Keratinocyte (primary cell): ENCODE results near the gene KRTAP10-8. TPM values are rescaled to one million over a fixed set of nuclear protein-coding genes. Genes with fewer than 3 reads are reported as not detected.
A peak's percentile ranks its signal among the peaks of the same experiment; 100 is the strongest.

ENCODE experiments used
- DNase-seq: peaks from one replicate; pipeline ENCODE4 v3.0.0-alpha.2; 2011; ENCODE audit warnings: low read depth, missing footprints, low spot score
- FAIRE-seq: peaks from 2 replicates; lab custom pipeline; 2011; peaks lifted over from hg19 to GRCh38; lab: Jason Lieb, UNC
- H2AFZ ChIP-seq: 2 replicates; pipeline ENCODE4 v1.6.0; 2012; ENCODE audit warnings: low read length, control low read depth, inconsistent platforms; ENCODE audit not compliant: control insufficient read depth
- H3K27ac ChIP-seq: 2 replicates; pipeline ENCODE4 v1.5.1; 2011; ENCODE audit warnings: low read length; ENCODE audit not compliant: control insufficient read depth, insufficient read depth
- H3K27me3 ChIP-seq: 3 replicates; pipeline ENCODE4 v1.6.0; 2011; ENCODE audit warnings: low read length; ENCODE audit not compliant: control insufficient read depth, insufficient read depth; ENCODE audit errors: extremely low read depth
- H3K36me3 ChIP-seq, 2 experiments: 2 replicates in 1 of 2; 3 replicates in 1 of 2; pipeline ENCODE4 v1.5.1; 2011; ENCODE audit warnings: low read length in 2 of 2, mild to moderate bottlenecking in 1 of 2; ENCODE audit not compliant: control insufficient read depth in 2 of 2, insufficient read depth in 2 of 2; ENCODE audit errors: extremely low read depth in 1 of 2
- H3K4me1 ChIP-seq: 3 replicates; pipeline ENCODE4 v1.5.1; 2011; ENCODE audit warnings: low read length; ENCODE audit not compliant: control insufficient read depth, insufficient read depth; ENCODE audit errors: extremely low read depth
- H3K4me2 ChIP-seq: 3 replicates; pipeline ENCODE4 v1.6.0; 2011; ENCODE audit warnings: low read depth, low read length; ENCODE audit not compliant: control insufficient read depth, insufficient read depth; ENCODE audit errors: extremely low read depth
- H3K4me3 ChIP-seq, 3 experiments: fragments of 200-600 bp in 1 of 3; sonication (generic) in 1 of 3; 2 replicates in 2 of 3; 3 replicates in 1 of 3; pipeline ENCODE4 v1.5.1; 2011 to 2016; ENCODE audit warnings: low read length in 3 of 3, mild to moderate bottlenecking in 3 of 3, control low read depth in 2 of 3, inconsistent platforms in 1 of 3, low read depth in 1 of 3, mixed read lengths in 1 of 3, mixed run types in 1 of 3, moderate library complexity in 1 of 3; ENCODE audit not compliant: control insufficient read depth in 2 of 3, insufficient read depth in 2 of 3; ENCODE audit errors: extremely low read depth in 1 of 3
- H3K79me2 ChIP-seq: 2 replicates; pipeline ENCODE4 v1.6.0; 2012; ENCODE audit warnings: low read length; ENCODE audit not compliant: control insufficient read depth, insufficient read depth
- H3K9ac ChIP-seq: 3 replicates; pipeline ENCODE4 v1.6.0; 2011; ENCODE audit warnings: low read length; ENCODE audit not compliant: control insufficient read depth, insufficient read depth; ENCODE audit errors: extremely low read depth
- H3K9me1 ChIP-seq: 3 replicates; pipeline ENCODE4 v1.6.0; 2011; ENCODE audit warnings: low read length; ENCODE audit not compliant: control insufficient read depth, insufficient read depth; ENCODE audit errors: extremely low read depth
- H3K9me3 ChIP-seq: 2 replicates; pipeline ENCODE4 v1.5.1; 2012; ENCODE audit warnings: low read depth, low read length; ENCODE audit not compliant: control insufficient read depth
- H4K20me1 ChIP-seq: 3 replicates; pipeline ENCODE4 v1.6.0; 2011; ENCODE audit warnings: low read length; ENCODE audit not compliant: control insufficient read depth, insufficient read depth; ENCODE audit errors: extremely low read depth
- EZH2 ChIP-seq: IDR thresholded peaks from one replicate; pipeline ENCODE4 v1.6.1; 2012; ENCODE audit warnings: inconsistent platforms, mild to moderate bottlenecking, low read length, moderate library complexity
- dilution Hi-C: fragments of 300-500 bp; cut with MboI; formaldehyde crosslinking; loops from one replicate; pipeline ENCODE4 v1.7.0; 2020; ENCODE audit warnings: low sequenced_read_pairs; ENCODE audit not compliant: extremely low pct_ligation_motif_present
- polyA plus RNA-seq, 5 experiments: library from polyadenylated mRNA; depleted of rRNA in 3 of 5; stranded (reverse) in 3 of 5; stranded (forward) in 1 of 5; unstranded in 1 of 5; fragments of >200 nt; gene quantifications; 1 replicate in 1 of 5; 2 replicates in 3 of 5; 3 replicates in 1 of 5; pipeline versions ENCODE4 v1.2.1 to v1.2.3, GENCODE V29; 2011 to 2012; ENCODE audit warnings: missing spikeins in 2 of 5, low read depth in 1 of 5, low replicate concordance in 1 of 5
- TF ChIP-seq, protein P1 (sequence below), 3 experiments: IDR thresholded peaks in 1 of 3; conservative IDR thresholded peaks in 1 of 3; optimal IDR thresholded peaks in 1 of 3; 2 replicates in 2 of 3; 3 replicates in 1 of 3; pipeline versions ENCODE3 to v1.5.1; 2011; ENCODE audit warnings: low read length in 3 of 3, mild to moderate bottlenecking in 3 of 3, moderate library complexity in 2 of 3, control low read depth in 1 of 3, inconsistent platforms in 1 of 3; ENCODE audit not compliant: insufficient read depth in 2 of 3; ENCODE audit errors: extremely low read depth in 1 of 3

KRTAP10-8 gene
- polyA plus RNA-seq, 1 donor (not counting 4 experiments of a cell fraction or from before 2014, with no cell fraction given), result not detected

DNA sequence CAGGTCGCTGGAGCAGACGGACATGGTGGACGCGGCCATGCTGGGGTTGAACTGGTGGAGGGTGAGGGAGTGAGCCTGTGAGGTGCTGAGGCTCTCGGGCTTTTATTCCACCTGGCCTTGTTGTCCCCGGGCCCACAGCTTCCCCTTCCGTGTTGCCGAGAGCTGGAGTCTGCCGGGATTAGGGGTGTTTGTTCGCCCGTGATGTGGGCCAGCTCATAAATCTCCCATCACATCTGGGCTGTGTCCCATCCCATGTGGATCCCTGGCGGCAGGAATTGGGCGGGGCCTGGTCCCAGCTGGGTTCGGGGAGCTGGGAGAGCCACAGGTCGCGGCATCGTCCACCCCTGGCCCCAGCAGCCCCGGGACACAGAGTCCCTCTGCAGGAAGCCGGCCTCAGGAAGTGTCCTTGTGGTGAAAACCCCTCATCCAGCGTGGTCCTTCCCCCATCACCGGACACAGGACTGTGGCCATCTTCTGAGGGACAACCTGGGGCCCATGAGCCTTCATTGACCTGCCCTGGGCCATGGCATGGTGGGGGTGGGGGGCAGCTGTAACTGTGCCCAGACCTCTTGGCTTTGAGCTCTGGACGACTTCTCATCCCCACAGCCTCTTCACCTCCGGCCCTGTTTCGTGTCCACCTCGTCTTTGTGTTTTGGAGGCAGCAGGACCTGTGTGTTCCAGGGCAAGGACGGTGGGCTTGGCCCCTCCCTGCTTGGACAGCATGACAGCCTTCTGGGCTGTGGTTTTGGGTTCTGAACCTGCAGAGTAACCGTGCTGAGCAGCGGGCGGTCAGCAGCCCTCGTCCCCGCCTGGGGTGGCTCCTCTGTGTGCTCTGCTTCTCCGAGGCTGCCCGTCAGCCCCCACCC is 19.2 kb upstream of the KRTAP10-8 start, which contains the start of gene KRTAP10-6:
TSS of gene KRTAP10-6 (minus strand) at position 60 of the 866 bp plus-strand sequence. CDS start at position 39, 21 bp downstream.
- no peak within 1 kb of the TSS for H3K4me3 ChIP-seq
- no peak for FAIRE-seq
- peak within 1 kb of the TSS; percentile 41 for H3K4me2 ChIP-seq
- H3K27me3 ChIP-seq, result no peaks in the 10 kb centered on the region
- no peak within 1 kb of the TSS for H3K27ac ChIP-seq
- H3K4me1 ChIP-seq, result peaks cover 5% of the 10 kb centered on the region
- no peak within 1 kb of the TSS for H3K9ac ChIP-seq
- H3K36me3 ChIP-seq, result no peaks in the 10 kb centered on the region
- no peaks in the 10 kb centered on the region for H3K9me3 ChIP-seq
- no peak for TF ChIP-seq EZH2
- TF ChIP-seq, protein P1, sequence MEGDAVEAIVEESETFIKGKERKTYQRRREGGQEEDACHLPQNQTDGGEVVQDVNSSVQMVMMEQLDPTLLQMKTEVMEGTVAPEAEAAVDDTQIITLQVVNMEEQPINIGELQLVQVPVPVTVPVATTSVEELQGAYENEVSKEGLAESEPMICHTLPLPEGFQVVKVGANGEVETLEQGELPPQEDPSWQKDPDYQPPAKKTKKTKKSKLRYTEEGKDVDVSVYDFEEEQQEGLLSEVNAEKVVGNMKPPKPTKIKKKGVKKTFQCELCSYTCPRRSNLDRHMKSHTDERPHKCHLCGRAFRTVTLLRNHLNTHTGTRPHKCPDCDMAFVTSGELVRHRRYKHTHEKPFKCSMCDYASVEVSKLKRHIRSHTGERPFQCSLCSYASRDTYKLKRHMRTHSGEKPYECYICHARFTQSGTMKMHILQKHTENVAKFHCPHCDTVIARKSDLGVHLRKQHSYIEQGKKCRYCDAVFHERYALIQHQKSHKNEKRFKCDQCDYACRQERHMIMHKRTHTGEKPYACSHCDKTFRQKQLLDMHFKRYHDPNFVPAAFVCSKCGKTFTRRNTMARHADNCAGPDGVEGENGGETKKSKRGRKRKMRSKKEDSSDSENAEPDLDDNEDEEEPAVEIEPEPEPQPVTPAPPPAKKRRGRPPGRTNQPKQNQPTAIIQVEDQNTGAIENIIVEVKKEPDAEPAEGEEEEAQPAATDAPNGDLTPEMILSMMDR (optimal IDR thresholded peaks at IDR 0.05 in 1 of 3, IDR thresholded peaks at IDR 0.05 in 1 of 3, conservative IDR thresholded peaks at IDR 0.05 in 1 of 3; ENCODE audit: extremely low read depth in 1 of 3, insufficient read depth in 2 of 3, low read length in 3 of 3), result no peak
- dilution Hi-C loops, result no loop called here
- H2AFZ ChIP-seq, result peak within 1 kb of the TSS; percentile 12
- no peaks in the 10 kb centered on the region for H3K9me1 ChIP-seq
- no peak for DNase-seq
- H3K79me2 ChIP-seq, result no peaks in the 10 kb centered on the region
- H4K20me1 ChIP-seq, result no peaks in the 10 kb centered on the region

DNA sequence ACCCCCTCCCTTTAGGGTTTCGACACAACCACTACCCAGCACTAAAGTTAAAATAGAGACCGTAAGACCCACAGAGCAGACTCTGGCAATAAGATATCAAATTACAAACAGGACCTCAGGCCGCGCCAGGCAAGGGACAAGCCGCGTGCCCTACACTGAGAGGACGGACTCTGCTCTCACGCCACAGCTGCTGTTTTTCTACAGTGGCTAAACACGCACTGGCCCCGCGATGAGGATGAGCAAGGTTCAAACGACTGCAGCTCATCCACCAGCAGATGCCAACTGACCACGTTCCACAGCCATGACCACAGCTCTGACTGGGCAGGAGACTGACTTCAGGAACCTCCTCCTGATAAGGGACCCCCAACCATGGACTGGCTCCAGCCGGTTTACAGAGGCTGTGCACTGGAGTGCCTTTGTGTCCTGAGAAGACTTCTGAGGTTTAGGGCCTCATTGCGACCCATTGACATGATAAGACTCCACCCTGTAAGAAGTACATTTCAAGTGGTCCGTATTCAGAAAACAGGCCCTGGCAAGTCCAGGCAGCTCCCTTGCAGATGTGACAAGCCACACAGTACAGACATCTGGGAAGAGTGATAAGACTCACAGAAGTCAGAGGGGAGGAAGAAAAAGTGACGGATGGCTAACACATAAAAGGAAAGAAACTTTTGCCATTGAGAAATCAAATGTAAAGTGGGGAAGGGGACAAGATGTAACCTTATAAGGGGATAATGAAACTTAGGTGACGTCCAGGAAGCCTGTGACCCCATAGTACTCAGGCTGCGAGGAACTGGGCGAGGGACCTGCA is 18.1 kb upstream of the KRTAP10-8 start:
- Histone ChIP-seq H3K27ac (no peak overlapping the region), H3K27me3 (no peaks in the 10 kb centered on the region), H3K4me3 (no peak overlapping the region), H3K9me1 (no peaks in the 10 kb centered on the region), H3K36me3 (no peaks in the 10 kb centered on the region), H4K20me1 (no peaks in the 10 kb centered on the region), H2AFZ (no peak overlapping the region), H3K79me2 (no peaks in the 10 kb centered on the region), H3K4me2 (no peak overlapping the region), H3K9me3 (no peaks in the 10 kb centered on the region), H3K4me1 (peaks cover 7% of the 10 kb centered on the region), H3K9ac (no peak overlapping the region)
- TF ChIP-seq, protein P1 (optimal IDR thresholded peaks at IDR 0.05 in 1 of 3, IDR thresholded peaks at IDR 0.05 in 1 of 3, conservative IDR thresholded peaks at IDR 0.05 in 1 of 3; ENCODE audit: extremely low read depth in 1 of 3, insufficient read depth in 2 of 3, low read length in 3 of 3), result no peak
- no peak for TF ChIP-seq EZH2
- DNase-seq (no peak), FAIRE-seq (no peak)
- dilution Hi-C loops, result no loop called here
